Lung (tissue), 12 donors: ENCODE measurements around the gene UGT2B15. TPM values are rescaled to one million over a fixed set of nuclear protein-coding genes. Genes with fewer than 3 reads are reported as not detected.
"Not testable (repeated sequence)": the region's sequence is repeated elsewhere in the genome, so short reads cannot be mapped to it uniquely, and the experiment has no call there.

Source experiments
- ATAC-seq: fragments of 200-7000 bp; cut with Tn5 transposase; one replicate; pipeline ENCODE4 v1.9.1; 2020; ENCODE audit warnings: moderate number of reproducible peaks; ENCODE audit not compliant: insufficient read depth, low FRiP score
- DNase-seq, 3 donors: peaks; one replicate each; pipeline ENCODE4 v3.0.0-alpha.2; 2013 to 2017
- H3K27ac ChIP-seq, 2 donors: one replicate each; pipeline ENCODE4 v1.5.1; 2013; ENCODE audit warnings: mild to moderate bottlenecking in 2 of 2, moderate library complexity in 2 of 2, control low read depth in 1 of 2, inconsistent platforms in 1 of 2, low read depth in 1 of 2, low read length in 1 of 2
- H3K27me3 ChIP-seq, 3 donors: one replicate each; pipeline ENCODE4 v1.5.1; 2013; ENCODE audit warnings: low read length in 2 of 3; ENCODE audit not compliant: control insufficient read depth in 3 of 3, insufficient read depth in 3 of 3
- H3K36me3 ChIP-seq, 4 donors: one replicate each; pipeline ENCODE4 v1.5.1; 2013; ENCODE audit warnings: low read length in 4 of 4, mild to moderate bottlenecking in 1 of 4, moderate library complexity in 1 of 4; ENCODE audit not compliant: control insufficient read depth in 4 of 4, insufficient read depth in 4 of 4
- H3K4me1 ChIP-seq, 5 donors: one replicate each; pipeline ENCODE4 v1.5.1; 2013; ENCODE audit warnings: low read length in 5 of 5, mild to moderate bottlenecking in 2 of 5, moderate library complexity in 1 of 5; ENCODE audit not compliant: control insufficient read depth in 5 of 5, insufficient read depth in 5 of 5
- H3K4me3 ChIP-seq: one replicate; pipeline ENCODE4 v1.5.1; 2013; ENCODE audit warnings: mild to moderate bottlenecking, control low read depth, moderate library complexity
- H3K9ac ChIP-seq, 2 donors: one replicate each; pipeline ENCODE4 v1.5.1; 2013; ENCODE audit warnings: low read length in 2 of 2, control low read depth in 1 of 2; ENCODE audit not compliant: insufficient read depth in 1 of 2
- H3K9me3 ChIP-seq, 4 donors: one replicate each; pipeline ENCODE4 v1.5.1; 2013; ENCODE audit warnings: low read length in 3 of 4, mild to moderate bottlenecking in 1 of 4, moderate library complexity in 1 of 4; ENCODE audit not compliant: control insufficient read depth in 4 of 4, insufficient read depth in 3 of 4
- whole genome bisulfite sequencing, 2 donors: extraction: QIAGEN DNeasy Blood & Tissue Kit; methylation state at CpG; one replicate each; pipeline ENCODE4 v1.1.7; 2013; 5-methylcytosine and 5-hydroxymethylcytosine counted together
- polyA plus RNA-seq, 2 donors: library from polyadenylated mRNA; stranded (reverse); fragments of 200-250 nt; gene quantifications; one replicate each; pipeline ENCODE4 v1.2.1, GENCODE V29; 2013
- total RNA-seq, 2 donors: library from RNA; depleted of rRNA in 1 of 2; stranded (reverse); fragments of >200 nt in 1 of 2; gene quantifications; one replicate each; pipeline ENCODE4 v1.2.1, GENCODE V29; 2014 to 2021
- TF ChIP-seq, protein P1 (sequence below): IDR thresholded peaks from 2 replicates; pipeline ENCODE4 v1.5.1; 2012; ENCODE audit warnings: mild to moderate bottlenecking; ENCODE audit errors: control extremely low read depth, extremely low read depth
- donor health status: control.
- donor health status: control.
- donor health status: Bipolar disorder and iron deficiency.
- donor health status: healthy.
- donor health status: DM: yes; HTN: yes; CAD: no.

UGT2B15 gene
- total and polyA plus RNA-seq, 4 donors: 0.06 to 0.15 TPM; not detected in 2

DNA sequence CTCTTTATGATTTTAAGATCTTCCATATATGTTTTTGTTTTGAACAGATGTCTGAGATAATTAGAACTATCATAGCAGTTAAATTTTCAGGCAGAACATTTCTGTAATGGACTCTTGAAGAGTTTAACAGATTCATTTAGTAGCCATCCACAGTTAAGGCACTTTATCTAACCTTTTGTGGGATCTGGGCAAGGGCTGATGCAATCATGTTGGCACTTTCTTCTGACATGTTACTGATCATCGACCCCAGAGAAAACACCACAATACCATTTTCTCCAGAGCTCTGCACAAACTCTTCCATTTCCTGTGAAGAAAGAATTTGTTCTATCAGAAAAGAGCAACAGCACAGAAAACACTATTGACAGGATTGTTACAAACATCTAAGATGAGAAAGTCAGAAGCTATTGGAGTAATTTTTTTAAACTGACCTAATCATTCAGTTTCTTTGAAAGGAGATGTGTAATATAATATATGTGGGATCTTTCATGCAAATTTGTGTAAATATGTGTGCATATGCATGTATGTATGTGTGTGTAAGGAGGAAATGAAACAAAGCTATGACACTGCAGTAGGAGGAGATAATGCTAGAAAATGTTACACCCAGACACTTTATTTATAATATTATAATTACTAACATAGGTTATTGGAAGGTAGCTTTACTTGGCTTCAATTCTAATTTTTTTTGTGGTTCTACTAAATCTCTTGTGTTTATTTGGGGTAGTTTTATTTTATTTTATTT is 7.4 kb downstream of the UGT2B15 start:
- H3K9me3 ChIP-seq, H3K36me3 ChIP-seq, H3K27me3 ChIP-seq, ATAC-seq, H3K27ac ChIP-seq, H3K4me1 ChIP-seq, DNase-seq, H3K9ac ChIP-seq, H3K4me3 ChIP-seq: not testable (repeated sequence)
- WGBS, 2 donors: no CpG with 5 or more reads among the region's 1 CpG

GRCh38 chr4:68658672-68659071 is 11.8 kb downstream of the UGT2B15 start:
- no peaks in the 10 kb centered on the region for H3K4me1 ChIP-seq
- H3K4me3 ChIP-seq: no peak overlapping the region
- ATAC-seq (no peak), DNase-seq (no peak)
- H3K9me3 ChIP-seq: no peaks in the 10 kb centered on the region
- H3K36me3 ChIP-seq: no peaks in the 10 kb centered on the region
- no peak overlapping the region for H3K27ac ChIP-seq
- TF ChIP-seq, protein P1, sequence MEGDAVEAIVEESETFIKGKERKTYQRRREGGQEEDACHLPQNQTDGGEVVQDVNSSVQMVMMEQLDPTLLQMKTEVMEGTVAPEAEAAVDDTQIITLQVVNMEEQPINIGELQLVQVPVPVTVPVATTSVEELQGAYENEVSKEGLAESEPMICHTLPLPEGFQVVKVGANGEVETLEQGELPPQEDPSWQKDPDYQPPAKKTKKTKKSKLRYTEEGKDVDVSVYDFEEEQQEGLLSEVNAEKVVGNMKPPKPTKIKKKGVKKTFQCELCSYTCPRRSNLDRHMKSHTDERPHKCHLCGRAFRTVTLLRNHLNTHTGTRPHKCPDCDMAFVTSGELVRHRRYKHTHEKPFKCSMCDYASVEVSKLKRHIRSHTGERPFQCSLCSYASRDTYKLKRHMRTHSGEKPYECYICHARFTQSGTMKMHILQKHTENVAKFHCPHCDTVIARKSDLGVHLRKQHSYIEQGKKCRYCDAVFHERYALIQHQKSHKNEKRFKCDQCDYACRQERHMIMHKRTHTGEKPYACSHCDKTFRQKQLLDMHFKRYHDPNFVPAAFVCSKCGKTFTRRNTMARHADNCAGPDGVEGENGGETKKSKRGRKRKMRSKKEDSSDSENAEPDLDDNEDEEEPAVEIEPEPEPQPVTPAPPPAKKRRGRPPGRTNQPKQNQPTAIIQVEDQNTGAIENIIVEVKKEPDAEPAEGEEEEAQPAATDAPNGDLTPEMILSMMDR: no peak
- no peak overlapping the region for H3K9ac ChIP-seq
- no peaks in the 10 kb centered on the region for H3K27me3 ChIP-seq

GRCh38 chr4:68657022-68657594 is 13.3 kb downstream of the UGT2B15 start:
- H3K9me3 ChIP-seq, DNase-seq, H3K36me3 ChIP-seq, H3K27ac ChIP-seq, ATAC-seq, H3K4me3 ChIP-seq, H3K27me3 ChIP-seq, H3K4me1 ChIP-seq, H3K9ac ChIP-seq: not testable (repeated sequence)

DNA sequence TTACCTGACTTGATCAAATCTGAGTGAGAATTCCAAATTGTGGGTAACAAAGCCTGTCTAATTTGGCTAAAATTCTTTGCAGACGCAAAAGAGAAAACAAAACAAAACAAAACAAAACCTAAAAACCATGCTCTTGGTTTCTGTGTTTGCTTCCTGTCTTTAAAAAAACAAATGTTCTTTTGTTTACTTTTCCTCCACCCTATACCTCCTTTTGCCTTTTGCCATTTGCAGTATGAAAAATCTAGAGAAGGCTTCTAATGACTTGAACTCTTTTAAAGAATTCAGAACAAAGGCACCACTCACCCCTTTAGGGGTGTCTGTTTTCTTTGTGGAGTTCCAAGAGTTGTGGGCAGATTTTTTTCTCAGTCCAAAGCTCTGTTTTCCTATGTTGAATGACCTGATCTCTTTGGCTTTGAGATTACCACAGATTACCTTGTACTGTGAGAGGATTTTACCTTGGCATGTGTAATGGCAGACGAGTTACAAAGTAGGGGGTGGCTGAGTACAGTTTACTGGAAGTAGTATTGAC is 13.9 kb downstream of the UGT2B15 start:
- ATAC-seq, H3K4me1 ChIP-seq, H3K9ac ChIP-seq, H3K36me3 ChIP-seq, H3K4me3 ChIP-seq, H3K9me3 ChIP-seq, H3K27ac ChIP-seq, DNase-seq, H3K27me3 ChIP-seq: not testable (repeated sequence)
- WGBS, 2 donors: 60 to 84% methylated on average over 2 of the region's 2 CpGs

GRCh38 chr4:68655764-68656444 is 14.5 kb downstream of the UGT2B15 start:
- H3K36me3 ChIP-seq: no peaks in the 10 kb centered on the region
- TF ChIP-seq, protein P1: no peak
- H3K9ac ChIP-seq: no peak overlapping the region
- no peak overlapping the region for H3K4me3 ChIP-seq
- no peaks in the 10 kb centered on the region for H3K4me1 ChIP-seq
- ATAC-seq (no peak), DNase-seq (peak in 1 of 3 donors; percentile 4)
- H3K27ac ChIP-seq: no peak overlapping the region
- 47 to 87% methylated on average over 3 of the region's 3 CpGs for WGBS, 2 donors
- no peaks in the 10 kb centered on the region for H3K9me3 ChIP-seq
- no peaks in the 10 kb centered on the region for H3K27me3 ChIP-seq
